HG03097 (cell line): Measurements from ENCODE around the gene HBG1.
A peak's percentile ranks its signal among the peaks of the same experiment; 100 is the strongest.

Experiments
- ATAC-seq: cut with Tn5 transposase; IDR thresholded peaks from one replicate; pipeline ENCODE4 v1.9.1; 2021; ENCODE audit not compliant: unreplicated experiment, low FRiP score

HBG1 gene

GRCh38 chr11:5229356-5229755, 20.3 kb downstream of the HBG1 start:
- ATAC-seq = no peak

- no peak for ATAC-seq
Observed at GRCh38 chr11:5228124-5228523, 21.5 kb downstream of the HBG1 start.

GRCh38 chr11:5227681-5228080, 22.0 kb downstream of the HBG1 start:
- no peak for ATAC-seq

- no peak for ATAC-seq
Observed at GRCh38 chr11:5226732-5227310, 22.8 kb downstream of the HBG1 start, which contains the start of gene HBB. Gene HBB, minus strand, starts transcription at chr11:5227071. Its CDS starts 50 bp downstream, at chr11:5227021.

GRCh38 chr11:5225480-5225871, 24.2 kb downstream of the HBG1 start:
- ATAC-seq = no peak

GRCh38 chr11:5224538-5225479, 24.8 kb downstream of the HBG1 start:
- no peak for ATAC-seq

GRCh38 chr11:5223686-5224085, 26.0 kb downstream of the HBG1 start:
- ATAC-seq = no peak

- no peak for ATAC-seq
Observed at GRCh38 chr11:5223146-5223545, 26.5 kb downstream of the HBG1 start.

- no peak for ATAC-seq
Observed at GRCh38 chr11:5210376-5210885, 39.2 kb downstream of the HBG1 start.

- ATAC-seq = peak; percentile 57
Observed at GRCh38 chr11:5204787-5205186, 44.9 kb downstream of the HBG1 start.

- no peak for ATAC-seq
Observed at GRCh38 chr11:5203366-5203765, 46.3 kb downstream of the HBG1 start.

GRCh38 chr11:5200582-5200981, 49.1 kb downstream of the HBG1 start, which contains the start of gene OR51V1:
Gene OR51V1, minus strand, starts transcription at chr11:5200682. Its CDS starts 0 bp downstream, at chr11:5200682.
- ATAC-seq = no peak

GRCh38 chr11:5198285-5198684, 51.4 kb downstream of the HBG1 start:
- no peak for ATAC-seq
